ENCODE results near the gene TNRC6C. TPM values are rescaled to one million over a fixed set of nuclear protein-coding genes. Genes with fewer than 3 reads are reported as not detected.
A peak's percentile ranks its signal among the peaks of the same experiment; 100 is the strongest.

TNRC6C gene
- total and polyA plus RNA-seq, 2 of the 13 experiments (the other 11 are each of a cell fraction or from before 2014, with no cell fraction given), result 0.66 to 4.9 TPM

- TF ChIP-seq GMEB1 (CRISPR knock-in tag; IDR thresholded peaks at IDR 0.05; ENCODE audit: borderline replicate concordance) (no peak; the same call in 1 of the 2 replicates), PRDM10 (CRISPR knock-in tag; IDR thresholded peaks at IDR 0.05; ENCODE audit: low read depth) (no peak), MLLT10 (CRISPR knock-in tag; IDR thresholded peaks at IDR 0.05) (no peak), ZNF816 (CRISPR knock-in tag; IDR thresholded peaks at IDR 0.05; ENCODE audit: borderline replicate concordance) (no peak), DMTF1 (CRISPR knock-in tag; IDR thresholded peaks at IDR 0.05) (no peak), SOX5 (CRISPR knock-in tag; IDR thresholded peaks at IDR 0.05; ENCODE audit: borderline replicate concordance) (no peak), ONECUT2 (CRISPR knock-in tag; IDR thresholded peaks at IDR 0.05) (peak; percentile 79), ZBTB7A (CRISPR knock-in tag; IDR thresholded peaks at IDR 0.05) (0 out of 2 replicates have a peak, but pooled peaks have one; percentile 20), NFIB (CRISPR knock-in tag; IDR thresholded peaks at IDR 0.05; ENCODE audit: borderline replicate concordance) (0 out of 2 replicates have a peak, but pooled peaks have one; percentile 90), ZNF570 (CRISPR knock-in tag; IDR thresholded peaks at IDR 0.05; ENCODE audit: borderline replicate concordance) (no peak), TRIM24 (CRISPR knock-in tag; IDR thresholded peaks at IDR 0.05) (no peak), IRX3 (CRISPR knock-in tag; IDR thresholded peaks at IDR 0.05; ENCODE audit: borderline replicate concordance, low read depth) (no peak), ZBTB8A (CRISPR knock-in tag; IDR thresholded peaks at IDR 0.05; ENCODE audit: borderline replicate concordance, low read depth) (no peak), ZNF564 (CRISPR knock-in tag; IDR thresholded peaks at IDR 0.05) (no peak)
These were observed 158.8 kb downstream of the TNRC6C start (continued) for GRCh38 chr17:78117027-78117981.
